ENCODE measurements around the gene ZSWIM6. TPM values are rescaled to one million over a fixed set of nuclear protein-coding genes. Genes with fewer than 3 reads are reported as not detected.

The ZSWIM6 gene
- total RNA-seq, 1 donor from 2014 or later: 20.3 TPM

DNA sequence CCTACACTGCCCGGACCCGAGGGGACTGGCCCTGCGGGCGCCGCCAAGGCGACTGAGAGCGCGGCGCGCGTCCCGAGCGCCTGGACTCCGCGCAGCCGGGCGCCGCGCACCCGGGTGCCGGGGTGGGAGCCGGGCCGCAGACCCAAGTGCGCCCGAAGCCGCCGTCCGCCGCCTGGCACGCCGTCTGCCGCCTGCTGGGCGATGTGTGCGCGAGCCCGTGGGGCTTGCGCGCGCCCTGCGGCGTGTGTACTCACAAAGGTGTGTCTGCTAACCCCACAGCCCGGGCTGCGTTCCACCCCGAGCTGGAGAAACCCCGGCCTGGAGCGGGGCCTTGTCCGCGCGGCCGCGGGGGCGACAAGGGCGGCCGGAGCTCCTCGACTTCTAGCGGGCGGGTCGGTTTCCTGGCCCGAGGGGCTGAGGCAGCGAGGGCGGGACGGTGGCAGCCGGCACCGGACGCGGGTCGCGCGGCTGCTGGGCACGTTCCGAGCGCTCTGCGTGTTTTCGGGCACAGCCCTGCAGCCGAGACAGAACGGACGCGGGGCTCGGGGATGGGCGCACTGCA, 1.1 kb upstream of the ZSWIM6 start:
- peak overlapping the region; percentile 95 for H3K27ac Mint-ChIP-seq (ENCODE audit: unreplicated experiment)
- no peaks in the 10 kb centered on the region for H3K36me3 Mint-ChIP-seq (ENCODE audit: low read depth)
- no peaks in the 10 kb centered on the region for H3K27me3 Mint-ChIP-seq (ENCODE audit: low read depth)
- TF ChIP-seq, protein P1, sequence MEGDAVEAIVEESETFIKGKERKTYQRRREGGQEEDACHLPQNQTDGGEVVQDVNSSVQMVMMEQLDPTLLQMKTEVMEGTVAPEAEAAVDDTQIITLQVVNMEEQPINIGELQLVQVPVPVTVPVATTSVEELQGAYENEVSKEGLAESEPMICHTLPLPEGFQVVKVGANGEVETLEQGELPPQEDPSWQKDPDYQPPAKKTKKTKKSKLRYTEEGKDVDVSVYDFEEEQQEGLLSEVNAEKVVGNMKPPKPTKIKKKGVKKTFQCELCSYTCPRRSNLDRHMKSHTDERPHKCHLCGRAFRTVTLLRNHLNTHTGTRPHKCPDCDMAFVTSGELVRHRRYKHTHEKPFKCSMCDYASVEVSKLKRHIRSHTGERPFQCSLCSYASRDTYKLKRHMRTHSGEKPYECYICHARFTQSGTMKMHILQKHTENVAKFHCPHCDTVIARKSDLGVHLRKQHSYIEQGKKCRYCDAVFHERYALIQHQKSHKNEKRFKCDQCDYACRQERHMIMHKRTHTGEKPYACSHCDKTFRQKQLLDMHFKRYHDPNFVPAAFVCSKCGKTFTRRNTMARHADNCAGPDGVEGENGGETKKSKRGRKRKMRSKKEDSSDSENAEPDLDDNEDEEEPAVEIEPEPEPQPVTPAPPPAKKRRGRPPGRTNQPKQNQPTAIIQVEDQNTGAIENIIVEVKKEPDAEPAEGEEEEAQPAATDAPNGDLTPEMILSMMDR (IDR thresholded peaks at IDR 0.05): peak; percentile 78
- H3K4me1 Mint-ChIP-seq (ENCODE audit: low read depth): peaks cover 59% of the 10 kb centered on the region
- H3K4me3 Mint-ChIP-seq (ENCODE audit: unreplicated experiment): peak overlapping the region; percentile 83
- no peaks in the 10 kb centered on the region for H3K9me3 Mint-ChIP-seq (ENCODE audit: low read depth)
- DNase-seq (ENCODE audit: low spot score): peak; percentile 93

DNA sequence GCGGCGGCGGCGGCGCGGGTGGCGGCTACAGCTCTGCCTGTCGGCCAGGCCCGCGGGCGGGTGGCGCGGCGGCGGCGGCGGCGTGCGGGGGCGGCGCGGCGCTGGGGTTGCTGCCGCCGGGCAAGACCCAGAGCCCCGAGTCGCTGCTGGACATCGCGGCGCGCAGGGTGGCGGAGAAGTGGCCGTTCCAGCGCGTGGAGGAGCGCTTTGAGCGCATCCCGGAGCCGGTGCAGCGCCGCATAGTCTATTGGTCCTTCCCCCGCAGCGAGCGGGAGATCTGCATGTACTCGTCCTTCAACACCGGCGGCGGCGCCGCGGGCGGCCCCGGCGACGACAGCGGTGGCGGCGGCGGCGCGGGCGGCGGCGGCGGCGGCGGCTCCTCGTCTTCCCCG, 296 bp downstream of the ZSWIM6 start:
- Mint-ChIP-seq H3K36me3 (ENCODE audit: low read depth) (peaks cover 2% of the 10 kb centered on the region), H3K4me1 (ENCODE audit: low read depth) (peaks cover 60% of the 10 kb centered on the region), H3K27me3 (ENCODE audit: low read depth) (no peaks in the 10 kb centered on the region), H3K27ac (ENCODE audit: unreplicated experiment) (peak overlapping the region; percentile 95), H3K9me3 (ENCODE audit: low read depth) (no peaks in the 10 kb centered on the region), H3K4me3 (ENCODE audit: unreplicated experiment) (peak overlapping the region; percentile 80)
- TF ChIP-seq, protein P1 (IDR thresholded peaks at IDR 0.05): no peak
- no peak for DNase-seq (ENCODE audit: low spot score)

GRCh38 chr5:61332851-61333320, 828 bp downstream of the ZSWIM6 start:
- H3K9me3 Mint-ChIP-seq (ENCODE audit: low read depth): no peaks in the 10 kb centered on the region
- H3K27me3 Mint-ChIP-seq (ENCODE audit: low read depth): no peaks in the 10 kb centered on the region
- peak overlapping the region; percentile 59 for H3K27ac Mint-ChIP-seq (ENCODE audit: unreplicated experiment)
- H3K4me3 Mint-ChIP-seq (ENCODE audit: unreplicated experiment): peak overlapping the region; percentile 85
- TF ChIP-seq, protein P1 (IDR thresholded peaks at IDR 0.05): no peak
- H3K4me1 Mint-ChIP-seq (ENCODE audit: low read depth): peaks cover 57% of the 10 kb centered on the region
- H3K36me3 Mint-ChIP-seq (ENCODE audit: low read depth): peaks cover 2% of the 10 kb centered on the region
- DNase-seq (ENCODE audit: low spot score): peak; percentile 92

DNA sequence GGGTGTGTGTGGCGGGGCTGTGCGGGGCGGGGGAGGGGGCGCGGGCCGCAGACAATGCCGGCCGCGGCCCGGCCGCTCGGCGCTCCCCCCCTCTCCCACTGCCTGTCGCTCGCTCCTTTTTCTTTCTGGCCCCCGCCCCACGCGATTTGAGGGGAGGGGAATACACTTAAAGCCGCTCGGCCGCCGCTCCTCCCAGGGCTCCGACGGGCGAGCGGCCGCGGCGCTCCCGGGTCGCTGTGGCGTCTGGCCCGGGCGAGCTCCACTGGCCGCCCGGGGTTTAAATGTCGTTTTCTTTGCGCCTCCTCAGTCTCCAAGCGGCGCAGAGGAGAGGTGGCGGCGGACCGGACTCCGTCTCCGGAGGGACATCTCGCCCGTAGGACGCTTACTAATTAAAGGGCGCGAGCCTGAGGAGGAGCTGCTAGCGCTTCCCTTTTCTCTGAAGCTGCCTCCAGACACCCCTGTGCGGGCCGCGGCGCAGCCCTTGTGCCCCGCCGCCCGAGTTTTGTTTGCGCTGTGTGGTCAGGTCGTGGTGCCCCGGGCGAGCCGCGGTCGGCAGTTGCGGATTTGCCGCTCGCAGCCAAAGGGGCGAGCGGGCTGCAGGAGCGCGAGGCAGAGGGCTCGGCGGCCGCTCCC, 1.4 kb downstream of the ZSWIM6 start:
- TF ChIP-seq, protein P1 (IDR thresholded peaks at IDR 0.05): peak; percentile 12
- no peaks in the 10 kb centered on the region for H3K9me3 Mint-ChIP-seq (ENCODE audit: low read depth)
- no peak for DNase-seq (ENCODE audit: low spot score)
- no peaks in the 10 kb centered on the region for H3K27me3 Mint-ChIP-seq (ENCODE audit: low read depth)
- peaks cover 57% of the 10 kb centered on the region for H3K4me1 Mint-ChIP-seq (ENCODE audit: low read depth)
- H3K27ac Mint-ChIP-seq (ENCODE audit: unreplicated experiment): peak overlapping the region; percentile 66
- H3K4me3 Mint-ChIP-seq (ENCODE audit: unreplicated experiment): peak overlapping the region; percentile 85
- H3K36me3 Mint-ChIP-seq (ENCODE audit: low read depth): peaks cover 2% of the 10 kb centered on the region

DNA sequence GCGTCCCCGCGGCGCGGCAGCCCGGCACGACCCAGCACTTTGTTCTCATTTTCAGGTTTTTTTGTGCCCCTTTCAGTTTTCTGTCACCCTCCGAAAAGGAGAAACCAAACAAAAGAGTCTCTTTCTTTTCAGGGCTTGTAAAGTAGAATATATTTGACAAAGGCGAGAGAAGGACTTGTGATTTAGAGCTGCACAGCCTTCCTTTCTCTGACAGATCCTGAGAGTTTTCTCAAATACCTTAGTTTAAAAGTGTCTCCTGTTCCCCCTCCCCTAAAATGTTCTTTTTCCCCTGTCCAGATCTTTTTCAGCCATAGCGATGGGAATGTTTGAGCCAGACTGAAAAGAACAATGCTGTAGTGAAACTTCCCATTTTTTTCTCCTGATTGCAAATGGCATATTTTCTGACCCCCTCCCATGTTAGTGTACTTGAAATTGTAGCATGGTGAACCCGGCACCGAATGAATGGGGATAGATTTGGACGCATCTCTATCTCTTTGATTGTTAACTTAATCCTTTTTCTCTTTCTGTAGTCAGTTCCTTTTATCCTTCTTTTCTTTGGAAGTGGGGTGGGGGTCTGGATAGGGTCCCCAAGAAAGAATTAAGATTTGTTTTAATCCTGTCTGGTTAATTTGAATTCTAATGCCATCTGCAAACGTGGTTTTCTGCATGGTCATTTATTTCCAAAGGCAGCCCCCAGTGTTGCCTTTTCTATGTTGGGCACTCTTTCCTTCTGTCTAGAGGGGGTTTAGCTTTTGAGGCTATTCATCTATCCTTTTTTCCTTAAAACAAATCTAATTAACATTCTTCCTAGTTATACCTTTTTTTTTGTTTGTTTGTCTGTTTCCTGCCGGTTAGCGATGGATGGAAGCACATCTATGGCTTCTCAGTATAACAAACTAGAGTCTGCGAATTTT, 2.2 kb downstream of the ZSWIM6 start:
- Mint-ChIP-seq H3K4me3 (ENCODE audit: unreplicated experiment) (peak overlapping the region; percentile 85), H3K9me3 (ENCODE audit: low read depth) (no peaks in the 10 kb centered on the region), H3K27ac (ENCODE audit: unreplicated experiment) (peak overlapping the region; percentile 88), H3K36me3 (ENCODE audit: low read depth) (peaks cover 2% of the 10 kb centered on the region), H3K4me1 (ENCODE audit: low read depth) (peaks cover 56% of the 10 kb centered on the region), H3K27me3 (ENCODE audit: low read depth) (no peaks in the 10 kb centered on the region)
- TF ChIP-seq, protein P1 (IDR thresholded peaks at IDR 0.05): no peak
- no peak for DNase-seq (ENCODE audit: low spot score)

Measured in chondrocyte (in vitro differentiated cells).